BJ (cell line): ENCODE data around the gene ACCS. TPM values are rescaled to one million over a fixed set of nuclear protein-coding genes. Genes with fewer than 3 reads are reported as not detected.

ENCODE experiments used
- CTCF ChIA-PET: fragments of 350-600 bp; formaldehyde crosslinking; extraction: SDS; loops from one replicate; lab custom pipeline; 2021; ENCODE audit warnings: antibody characterized with exemption, inconsistent platforms; lab: Yijun Ruan, JAX
- POLR2A ChIA-PET: fragments of 300-600 bp; sonication (Branson Sonifier 250); formaldehyde crosslinking; extraction: SDS; loops from one replicate; lab custom pipeline; 2021; ENCODE audit warnings: antibody characterized with exemption; lab: Charles Lee
- DNase-seq: peaks from one replicate; pipeline ENCODE4 v3.0.0-alpha.2; 2011; ENCODE audit warnings: low read depth
- H3K27me3 ChIP-seq: 2 replicates; pipeline ENCODE4 v1.6.0; 2011; ENCODE audit warnings: low read length; ENCODE audit not compliant: control insufficient read depth, insufficient read depth
- H3K36me3 ChIP-seq: 2 replicates; pipeline ENCODE4 v1.5.1; 2011; ENCODE audit warnings: low read length; ENCODE audit not compliant: control insufficient read depth, insufficient read depth
- H3K4me3 ChIP-seq: 2 replicates; pipeline ENCODE4 v1.5.1; 2011; ENCODE audit warnings: low read depth, mild to moderate bottlenecking, control low read depth, low read length
- polyA plus RNA-seq: library from polyadenylated mRNA; depleted of rRNA; stranded (reverse); fragments of >200 nt; gene quantifications from 2 replicates; pipeline ENCODE4 v1.2.3, GENCODE V29; 2011
- TF ChIP-seq, protein P1 (sequence below): IDR thresholded peaks from 2 replicates; pipeline ENCODE4 v1.5.1; 2011; ENCODE audit warnings: low read depth, mild to moderate bottlenecking, control low read depth, inconsistent platforms, low read length, moderate library complexity; ENCODE audit not compliant: insufficient read depth

ACCS gene
- polyA plus RNA-seq, 1 experiment = 13.7 TPM

DNA sequence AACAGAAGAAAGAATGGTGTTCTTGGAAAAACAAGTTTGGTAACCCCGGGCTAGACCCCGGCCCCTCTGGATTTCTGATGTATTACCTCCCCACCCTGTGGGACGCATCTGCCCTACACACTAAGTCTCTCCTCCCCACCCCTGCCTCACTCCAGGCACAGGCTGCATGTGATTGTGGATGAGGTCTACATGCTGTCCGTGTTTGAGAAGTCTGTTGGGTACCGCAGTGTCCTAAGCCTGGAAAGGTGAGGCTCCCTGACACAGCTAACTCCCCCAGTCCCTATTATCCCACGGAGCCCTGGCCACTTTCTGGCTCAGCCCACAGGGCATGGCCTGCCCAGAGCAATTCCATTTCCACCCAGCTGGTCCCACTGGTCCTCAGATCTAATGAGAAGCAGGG is 13.3 kb downstream of the ACCS start:
- TF ChIP-seq, protein P1, sequence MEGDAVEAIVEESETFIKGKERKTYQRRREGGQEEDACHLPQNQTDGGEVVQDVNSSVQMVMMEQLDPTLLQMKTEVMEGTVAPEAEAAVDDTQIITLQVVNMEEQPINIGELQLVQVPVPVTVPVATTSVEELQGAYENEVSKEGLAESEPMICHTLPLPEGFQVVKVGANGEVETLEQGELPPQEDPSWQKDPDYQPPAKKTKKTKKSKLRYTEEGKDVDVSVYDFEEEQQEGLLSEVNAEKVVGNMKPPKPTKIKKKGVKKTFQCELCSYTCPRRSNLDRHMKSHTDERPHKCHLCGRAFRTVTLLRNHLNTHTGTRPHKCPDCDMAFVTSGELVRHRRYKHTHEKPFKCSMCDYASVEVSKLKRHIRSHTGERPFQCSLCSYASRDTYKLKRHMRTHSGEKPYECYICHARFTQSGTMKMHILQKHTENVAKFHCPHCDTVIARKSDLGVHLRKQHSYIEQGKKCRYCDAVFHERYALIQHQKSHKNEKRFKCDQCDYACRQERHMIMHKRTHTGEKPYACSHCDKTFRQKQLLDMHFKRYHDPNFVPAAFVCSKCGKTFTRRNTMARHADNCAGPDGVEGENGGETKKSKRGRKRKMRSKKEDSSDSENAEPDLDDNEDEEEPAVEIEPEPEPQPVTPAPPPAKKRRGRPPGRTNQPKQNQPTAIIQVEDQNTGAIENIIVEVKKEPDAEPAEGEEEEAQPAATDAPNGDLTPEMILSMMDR = no peak
- no peak for DNase-seq
- Histone ChIP-seq H3K27me3 (no peaks in the 10 kb centered on the region), H3K36me3 (peaks cover 2% of the 10 kb centered on the region), H3K4me3 (no peak overlapping the region)
- CTCF ChIA-PET = interaction anchor here (0.5 kb wide), 1 partner anchor 14 kb away, joined by 3 read pairs; no protein-coding TSS in a partner anchor
- POLR2A ChIA-PET = no interaction called here

DNA sequence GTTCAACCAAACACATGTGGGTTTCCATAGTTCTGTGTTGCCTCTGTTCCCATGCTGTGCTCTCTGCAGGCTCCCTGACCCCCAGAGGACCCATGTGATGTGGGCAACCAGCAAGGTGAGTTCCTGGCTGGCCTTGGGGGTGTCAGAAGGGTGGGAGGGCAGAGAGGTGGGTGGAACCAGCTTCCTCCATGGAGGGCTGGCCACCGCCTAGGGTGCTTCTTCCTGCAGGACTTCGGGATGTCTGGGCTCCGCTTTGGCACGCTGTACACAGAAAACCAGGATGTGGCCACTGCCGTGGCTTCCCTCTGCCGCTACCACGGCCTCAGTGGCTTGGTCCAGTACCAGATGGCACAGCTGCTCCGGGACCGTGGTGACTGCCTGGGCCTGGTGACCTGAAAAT is 14.9 kb downstream of the ACCS start:
- no peak for DNase-seq
- POLR2A ChIA-PET = no interaction called here
- Histone ChIP-seq H3K36me3 (no peaks in the 10 kb centered on the region), H3K4me3 (no peak overlapping the region), H3K27me3 (no peaks in the 10 kb centered on the region)
- CTCF ChIA-PET = interaction anchor here (1.1 kb wide), 1 partner anchor 14 kb away, joined by 3 read pairs; no protein-coding TSS in a partner anchor
- TF ChIP-seq, protein P1 = no peak

DNA sequence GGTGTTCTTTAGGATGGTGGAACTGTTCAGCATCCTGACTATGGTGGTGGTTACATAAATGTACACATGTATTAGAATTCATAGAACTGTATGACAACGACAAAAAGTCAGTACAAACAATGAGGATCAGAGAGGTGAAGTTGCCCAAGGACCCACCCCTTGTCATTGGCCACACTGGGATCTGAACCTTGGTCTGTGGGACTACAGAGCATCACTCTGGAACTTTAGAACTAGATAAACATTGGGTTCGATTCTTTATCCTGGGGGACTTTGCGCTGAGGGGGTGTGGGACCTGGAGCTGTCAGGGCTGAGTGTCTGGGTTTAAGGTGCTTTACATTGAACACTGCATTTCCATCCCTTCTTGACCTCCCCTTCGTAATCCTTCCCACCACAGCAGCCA is 16.6 kb downstream of the ACCS start:
- DNase-seq = no peak
- no peaks in the 10 kb centered on the region for H3K27me3 ChIP-seq
- TF ChIP-seq, protein P1 = no peak
- ChIA-PET POLR2A (no interaction called here), CTCF (interaction anchor here (1.4 kb wide), 1 partner anchor 11 kb away, joined by 7 read pairs; no protein-coding TSS in a partner anchor)
- no peaks in the 10 kb centered on the region for H3K36me3 ChIP-seq
- no peak overlapping the region for H3K4me3 ChIP-seq

DNA sequence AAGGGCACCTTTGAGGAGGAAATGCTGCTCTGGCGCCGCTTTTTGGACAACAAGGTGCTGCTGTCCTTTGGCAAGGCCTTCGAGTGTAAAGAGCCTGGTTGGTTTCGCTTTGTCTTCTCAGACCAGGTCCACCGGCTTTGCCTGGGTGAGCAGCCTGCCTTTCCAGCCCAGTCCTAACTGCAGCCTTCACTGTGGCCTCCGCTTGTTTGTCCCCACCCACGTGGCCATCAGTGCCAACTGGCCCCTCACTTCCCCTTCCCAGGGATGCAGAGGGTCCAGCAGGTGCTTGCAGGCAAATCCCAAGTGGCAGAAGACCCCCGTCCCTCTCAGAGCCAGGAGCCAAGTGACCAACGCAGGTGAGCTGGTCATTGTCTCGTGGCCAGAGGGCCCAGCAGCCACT is 17.4 kb downstream of the ACCS start:
- DNase-seq = no peak
- no peaks in the 10 kb centered on the region for H3K36me3 ChIP-seq
- TF ChIP-seq, protein P1 = no peak
- POLR2A ChIA-PET = no interaction called here
- no peaks in the 10 kb centered on the region for H3K27me3 ChIP-seq
- no peak overlapping the region for H3K4me3 ChIP-seq
- CTCF ChIA-PET = interaction anchor here (1.4 kb wide), 1 partner anchor 10 kb away, joined by 7 read pairs; no protein-coding TSS in a partner anchor

DNA sequence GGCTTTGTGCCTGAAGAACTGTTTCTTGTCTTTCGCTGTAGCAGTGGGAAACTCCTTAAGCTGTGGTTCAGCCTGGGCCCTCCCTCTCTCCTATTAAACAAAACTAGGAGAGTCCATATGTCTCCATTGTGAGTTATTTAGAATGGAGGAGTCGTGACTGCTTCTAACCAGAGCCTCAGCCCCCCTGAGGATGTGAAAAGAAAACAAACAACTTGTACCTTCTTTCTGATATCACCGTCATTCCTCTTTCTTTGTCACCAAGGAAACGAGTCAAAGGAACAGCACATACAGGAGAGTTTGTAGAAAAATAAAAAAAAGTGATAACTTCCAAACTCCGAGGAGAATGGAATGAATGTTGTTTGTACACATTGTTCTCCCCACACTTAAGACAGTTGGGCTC is 17.8 kb downstream of the ACCS start:
- POLR2A ChIA-PET = no interaction called here
- CTCF ChIA-PET = interaction anchor here (1.3 to 3.1 kb wide), 2 partner anchors 10 to 26 kb away, joined by 5 to 20 read pairs; partner anchors contain the start of gene EXT2

More for the DNA sequence above, 17.8 kb downstream of the ACCS start:
- Histone ChIP-seq H3K4me3 (no peak overlapping the region), H3K36me3 (no peaks in the 10 kb centered on the region), H3K27me3 (0 out of 2 replicates have a peak, but pooled peaks cover 1% of the 10 kb centered on the region)
- TF ChIP-seq, protein P1 = no peak
- no peak for DNase-seq
